Natural killer cell (primary cell): ENCODE measurements around the gene CCDC7. TPM values are rescaled to one million over a fixed set of nuclear protein-coding genes. Genes with fewer than 3 reads are reported as not detected.
A peak's percentile ranks its signal among the peaks of the same experiment; 100 is the strongest.

ENCODE experiments used
- ATAC-seq, 3 donors: fragments of 150-1000 bp in 2 of 3; fragments of 200-7000 bp in 1 of 3; cut with Tn5 transposase; 1 replicate in 1 of 3; 2 replicates in 2 of 3; pipeline ENCODE4 v1.10.0; 2021; ENCODE audit warnings: mild to moderate bottlenecking in 2 of 3, moderate library complexity in 2 of 3
- DNase-seq, 2 donors: peaks; one replicate each; pipeline versions ENCODE4 v3.0.0 to v3.0.0-alpha.2; 2013 to 2021; ENCODE audit warnings: mixed read lengths in 1 of 2
- H3K27ac ChIP-seq: one replicate; pipeline ENCODE4 v1.5.1; 2013; ENCODE audit warnings: mild to moderate bottlenecking, low read length
- H3K27me3 ChIP-seq: one replicate; pipeline ENCODE4 v1.6.1; 2013; ENCODE audit warnings: low read length; ENCODE audit not compliant: control insufficient read depth, insufficient read depth
- H3K36me3 ChIP-seq: one replicate; pipeline ENCODE4 v1.6.1; 2013; ENCODE audit warnings: low read length; ENCODE audit not compliant: control insufficient read depth, insufficient read depth
- H3K4me1 ChIP-seq: one replicate; pipeline ENCODE4 v1.6.1; 2013; ENCODE audit warnings: low read length; ENCODE audit not compliant: control insufficient read depth, insufficient read depth
- H3K4me3 ChIP-seq: one replicate; pipeline ENCODE4 v1.5.1; 2013; ENCODE audit warnings: low read length
- H3K9me3 ChIP-seq: one replicate; pipeline ENCODE4 v1.6.1; 2013; ENCODE audit warnings: low read length; ENCODE audit not compliant: control insufficient read depth, insufficient read depth
- H3K27ac Mint-ChIP-seq, 2 donors: one replicate each; pipeline ENCODE4 v1.8.0; 2022; ENCODE audit warnings: mild to moderate bottlenecking in 2 of 2, mixed read lengths in 2 of 2, moderate library complexity in 1 of 2
- H3K27me3 Mint-ChIP-seq, 2 donors: one replicate each; pipeline ENCODE4 v1.8.0; 2022; ENCODE audit warnings: low read depth in 2 of 2, mixed read lengths in 2 of 2
- H3K36me3 Mint-ChIP-seq: one replicate; pipeline ENCODE4 v1.8.0; 2022; ENCODE audit warnings: mixed read lengths
- H3K4me1 Mint-ChIP-seq, 2 donors: one replicate each; pipeline ENCODE4 v1.8.0; 2022; ENCODE audit warnings: mixed read lengths in 2 of 2
- H3K4me3 Mint-ChIP-seq: one replicate; pipeline ENCODE4 v1.8.0; 2022; ENCODE audit warnings: mild to moderate bottlenecking, moderate library complexity, mixed read lengths
- H3K9me3 Mint-ChIP-seq, 2 donors: one replicate each; pipeline ENCODE4 v1.8.0; 2022; ENCODE audit warnings: mixed read lengths in 2 of 2
- CTCF ChIP-seq: fragments of 200-600 bp; IDR thresholded peaks from one replicate; pipeline ENCODE4 v1.8.0; 2022; ENCODE audit warnings: antibody characterized with exemption
- WGBS: methylation state at CpG from one replicate; pipeline ENCODE4 v1.1.7; 2013; ENCODE audit warnings: missing lambda C conversion rate; ENCODE audit not compliant: insufficient coverage; 5-methylcytosine and 5-hydroxymethylcytosine counted together
- intact Hi-C: fragments of 100-400 bp; cut with micrococcal nuclease; formaldehyde crosslinking; loops from one replicate; pipeline ENCODE4 v1.14.2; 2022
- total RNA-seq, 4 donors: library from RNA; stranded (reverse); fragments of 120-200 nt in 1 of 4; gene quantifications; one replicate each; pipeline versions ENCODE4 v1.2.3 to v1.2.4, GENCODE V29; 2013 to 2022

The CCDC7 gene
- total RNA-seq, 3 donors from 2014 or later (not counting 1 experiment from before 2014, with no cell fraction given): 39.0 to 51.1 (median 42.8) TPM

- H3K36me3 Mint-ChIP-seq: peaks cover 6% of the 10 kb centered on the region
- 0% methylated on average over 1 of the region's 1 CpG for WGBS
- ATAC-seq: peak; percentile 67 to 88 (median 69)
- H3K27me3 ChIP-seq: no peaks in the 10 kb centered on the region
- peak in 1 of 2 donors; percentile 87 for DNase-seq
- no peak overlapping the region for H3K4me3 ChIP-seq
- no peaks in the 10 kb centered on the region for H3K9me3 Mint-ChIP-seq
- H3K36me3 ChIP-seq: peaks cover 12% of the 10 kb centered on the region
- peaks cover 4% of the 10 kb centered on the region for H3K4me1 ChIP-seq
- H3K27ac Mint-ChIP-seq: peak overlapping the region; percentile 14 to 37
- H3K4me1 Mint-ChIP-seq: peaks cover 14 to 16% of the 10 kb centered on the region in 2 donors
- H3K27ac ChIP-seq: peak overlapping the region; percentile 45
- intact Hi-C loops: no loop called here
- peak overlapping the region; percentile 25 for H3K4me3 Mint-ChIP-seq
- no peaks in the 10 kb centered on the region for H3K27me3 Mint-ChIP-seq
- TF ChIP-seq CTCF: no peak
- no peaks in the 10 kb centered on the region for H3K9me3 ChIP-seq
These were observed 13.2 kb downstream of the CCDC7 start for GRCh38 chr10:32459051-32459698.

DNA sequence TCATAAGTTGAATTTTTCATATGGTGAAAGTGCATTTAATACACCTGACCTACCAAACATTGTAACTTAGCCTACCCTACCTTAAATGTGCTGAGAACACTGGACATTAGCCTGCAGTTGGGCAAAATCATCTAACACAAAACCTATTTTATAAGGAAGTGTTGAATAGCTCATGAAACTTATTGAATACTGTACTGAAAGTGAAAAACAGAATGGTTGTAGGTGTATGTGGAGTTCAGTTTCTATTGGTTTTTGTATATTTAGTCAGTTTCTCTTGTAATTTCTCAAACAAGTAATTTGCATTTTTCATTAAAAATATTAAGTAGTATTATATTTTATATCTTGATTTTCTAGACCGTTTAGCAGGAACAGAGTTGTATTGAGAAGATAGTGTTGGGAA is 15.3 kb downstream of the CCDC7 start:
- Histone ChIP-seq H3K4me3 (no peak overlapping the region), H3K4me1 (peaks cover 4% of the 10 kb centered on the region), H3K27me3 (no peaks in the 10 kb centered on the region), H3K27ac (no peak overlapping the region), H3K9me3 (no peaks in the 10 kb centered on the region), H3K36me3 (peaks cover 8% of the 10 kb centered on the region)
- TF ChIP-seq CTCF: no peak
- Mint-ChIP-seq H3K36me3 (peaks cover 22% of the 10 kb centered on the region), H3K9me3 (no peaks in the 10 kb centered on the region), H3K27ac (no peak overlapping the region), H3K4me1 (peaks cover 14 to 16% of the 10 kb centered on the region in 2 donors), H3K27me3 (no peaks in the 10 kb centered on the region), H3K4me3 (no peak overlapping the region)
- no CpG with 5 or more reads among the region's 1 CpG for WGBS
- intact Hi-C loops: no loop called here
- DNase-seq (no peak), ATAC-seq (no peak)

- H3K27me3 Mint-ChIP-seq: no peaks in the 10 kb centered on the region
These were observed 25.3 kb downstream of the CCDC7 start for GRCh38 chr10:32471232-32471631.

More at GRCh38 chr10:32471232-32471631, 25.3 kb downstream of the CCDC7 start:
- Histone ChIP-seq H3K36me3 (peaks cover 23% of the 10 kb centered on the region), H3K9me3 (no peaks in the 10 kb centered on the region), H3K27ac (no peak overlapping the region), H3K27me3 (no peaks in the 10 kb centered on the region), H3K4me3 (no peak overlapping the region), H3K4me1 (no peaks in the 10 kb centered on the region)
- DNase-seq: no peak
- Mint-ChIP-seq H3K27ac (no peak overlapping the region), H3K9me3 (no peaks in the 10 kb centered on the region), H3K4me3 (no peak overlapping the region), H3K4me1 (peaks cover 0 to 4% of the 10 kb centered on the region in 2 donors), H3K36me3 (peaks cover 33% of the 10 kb centered on the region)
- no peak for TF ChIP-seq CTCF
- intact Hi-C loops: no loop called here
- WGBS: 86% methylated on average over 1 of the region's 1 CpG
- ATAC-seq: no peak
